GM10266 (cell line): Measurements from ENCODE around the gene HYOU1.
A peak's percentile ranks its signal among the peaks of the same experiment; 100 is the strongest.

ENCODE experiments used
- DNase-seq: peaks from one replicate; pipeline ENCODE4 v3.0.0; 2012; ENCODE audit errors: extremely low spot score
- TF ChIP-seq, protein P1 (sequence below): IDR thresholded peaks from 2 replicates; pipeline ENCODE4 v1.5.1; 2012; ENCODE audit warnings: mild to moderate bottlenecking, low read depth; ENCODE audit not compliant: control insufficient read depth, insufficient read depth; ENCODE audit errors: missing control alignments

Gene HYOU1

DNA sequence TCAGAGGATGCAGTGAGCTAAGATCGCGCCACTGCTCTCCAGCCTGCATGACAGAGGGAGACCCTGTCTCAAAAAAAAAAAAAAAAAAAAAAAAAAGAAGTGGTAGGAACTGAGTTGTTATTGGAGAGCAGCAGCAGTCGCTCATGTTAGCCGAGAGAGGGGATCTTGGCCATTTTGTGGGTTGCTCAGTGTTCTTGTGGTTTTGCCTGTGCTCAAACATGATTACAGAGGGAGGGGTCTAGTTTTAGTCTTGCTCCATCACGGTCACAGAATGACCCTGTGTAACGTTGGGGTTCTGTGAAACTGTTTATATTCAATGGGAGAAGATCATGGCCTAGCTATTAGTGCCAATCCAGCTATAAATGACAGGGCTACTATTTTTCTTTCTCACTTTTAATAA, 42.7 kb upstream of the HYOU1 start:
- TF ChIP-seq, protein P1, sequence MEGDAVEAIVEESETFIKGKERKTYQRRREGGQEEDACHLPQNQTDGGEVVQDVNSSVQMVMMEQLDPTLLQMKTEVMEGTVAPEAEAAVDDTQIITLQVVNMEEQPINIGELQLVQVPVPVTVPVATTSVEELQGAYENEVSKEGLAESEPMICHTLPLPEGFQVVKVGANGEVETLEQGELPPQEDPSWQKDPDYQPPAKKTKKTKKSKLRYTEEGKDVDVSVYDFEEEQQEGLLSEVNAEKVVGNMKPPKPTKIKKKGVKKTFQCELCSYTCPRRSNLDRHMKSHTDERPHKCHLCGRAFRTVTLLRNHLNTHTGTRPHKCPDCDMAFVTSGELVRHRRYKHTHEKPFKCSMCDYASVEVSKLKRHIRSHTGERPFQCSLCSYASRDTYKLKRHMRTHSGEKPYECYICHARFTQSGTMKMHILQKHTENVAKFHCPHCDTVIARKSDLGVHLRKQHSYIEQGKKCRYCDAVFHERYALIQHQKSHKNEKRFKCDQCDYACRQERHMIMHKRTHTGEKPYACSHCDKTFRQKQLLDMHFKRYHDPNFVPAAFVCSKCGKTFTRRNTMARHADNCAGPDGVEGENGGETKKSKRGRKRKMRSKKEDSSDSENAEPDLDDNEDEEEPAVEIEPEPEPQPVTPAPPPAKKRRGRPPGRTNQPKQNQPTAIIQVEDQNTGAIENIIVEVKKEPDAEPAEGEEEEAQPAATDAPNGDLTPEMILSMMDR: no peak
- no peak for DNase-seq

DNA sequence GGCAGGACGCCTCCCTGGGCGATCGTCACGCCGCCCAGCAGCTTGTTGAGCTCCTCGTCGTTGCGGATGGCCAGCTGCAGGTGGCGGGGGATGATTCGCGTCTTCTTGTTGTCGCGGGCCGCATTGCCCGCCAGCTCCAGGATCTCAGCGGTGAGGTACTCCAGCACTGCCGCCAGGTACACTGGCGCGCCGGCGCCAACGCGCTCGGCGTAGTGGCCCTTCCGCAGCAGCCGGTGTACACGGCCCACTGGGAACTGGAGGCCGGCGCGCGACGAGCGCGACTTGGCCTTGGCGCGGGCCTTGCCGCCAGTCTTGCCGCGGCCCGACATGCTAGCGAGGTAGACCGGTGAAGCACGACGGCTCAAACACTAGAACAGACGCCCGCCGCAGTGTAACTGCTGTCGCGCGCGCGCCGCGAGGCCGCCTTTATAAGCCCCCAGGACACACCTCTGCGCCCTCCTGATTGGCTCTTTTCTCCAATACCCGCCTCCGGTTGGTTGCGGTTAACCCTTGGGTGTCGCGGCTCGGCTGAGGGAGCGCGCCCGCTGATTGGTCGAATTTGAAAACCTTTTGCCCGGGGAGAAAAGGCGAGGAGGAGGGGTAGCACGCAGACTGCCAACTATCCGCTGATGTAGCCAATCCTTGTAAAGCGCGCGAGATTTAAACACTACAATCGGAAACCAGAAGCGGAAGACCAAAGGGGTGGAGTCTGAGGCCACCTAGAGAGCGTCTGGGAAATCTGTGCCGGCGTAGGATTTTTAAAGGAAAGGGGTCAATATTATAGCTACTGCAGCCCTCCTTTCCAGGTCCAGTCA, 38.3 kb upstream of the HYOU1 start:
- peak; percentile 99 for DNase-seq
- TF ChIP-seq, protein P1: no peak

DNA sequence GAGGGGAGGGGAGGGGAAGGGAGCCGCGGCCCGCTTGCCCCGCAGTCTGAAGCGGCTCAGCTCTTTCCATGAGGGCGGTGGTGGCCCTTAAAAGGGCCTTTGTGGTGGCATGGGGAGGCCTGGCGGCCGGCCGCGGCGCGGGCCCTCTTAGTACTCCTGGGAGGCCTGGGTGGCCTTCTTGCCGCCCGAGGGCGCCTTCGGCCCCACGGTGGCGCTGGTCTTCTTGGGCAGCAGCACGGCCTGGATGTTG, 37.7 kb upstream of the HYOU1 start:
- peak; percentile 70 for DNase-seq
- TF ChIP-seq, protein P1: peak; percentile 85

DNA sequence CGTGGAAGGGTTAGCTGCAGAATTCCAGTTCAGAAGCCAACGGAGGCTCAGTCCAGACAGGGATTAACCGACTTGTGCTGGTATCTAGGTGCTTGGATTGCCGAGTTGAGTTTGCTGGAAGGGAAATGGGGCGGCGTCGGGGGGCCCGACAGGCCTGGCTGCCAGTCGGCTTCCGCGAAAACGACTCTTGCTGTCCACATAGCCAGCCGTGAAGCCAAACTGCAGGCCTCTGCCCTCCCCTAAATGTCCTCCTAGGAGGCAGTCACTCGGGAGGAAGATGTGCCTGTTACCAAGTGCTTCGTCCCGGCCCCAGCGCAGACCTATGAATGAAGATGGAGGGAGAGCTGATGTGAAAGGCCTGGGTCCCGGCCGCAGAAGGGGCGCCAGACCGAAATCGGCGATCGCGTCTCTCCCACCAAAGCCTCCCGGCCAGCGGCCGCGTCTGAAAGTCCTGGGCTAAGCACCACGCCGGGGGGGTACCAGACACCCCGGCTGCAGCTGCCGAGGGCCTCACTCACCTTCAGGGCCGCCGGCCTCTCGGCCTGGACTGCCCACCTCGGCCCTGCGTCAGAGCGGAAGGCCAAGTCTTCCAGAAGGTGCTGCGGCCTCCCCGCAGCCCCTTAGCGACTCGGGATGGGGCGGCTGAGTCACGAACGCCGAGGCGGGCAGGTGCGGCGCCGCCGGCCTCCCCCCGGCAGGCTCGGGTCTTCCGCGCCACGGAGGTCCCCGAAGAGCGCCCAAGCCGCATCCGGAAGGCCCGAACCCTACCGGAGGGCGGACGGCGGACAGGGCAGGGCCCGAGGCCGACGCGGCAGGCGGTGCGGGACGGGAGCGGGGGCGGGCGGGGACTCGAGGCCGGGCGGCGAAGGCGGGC, 37.2 kb upstream of the HYOU1 start:
- TF ChIP-seq, protein P1: no peak
- DNase-seq: no peak

DNA sequence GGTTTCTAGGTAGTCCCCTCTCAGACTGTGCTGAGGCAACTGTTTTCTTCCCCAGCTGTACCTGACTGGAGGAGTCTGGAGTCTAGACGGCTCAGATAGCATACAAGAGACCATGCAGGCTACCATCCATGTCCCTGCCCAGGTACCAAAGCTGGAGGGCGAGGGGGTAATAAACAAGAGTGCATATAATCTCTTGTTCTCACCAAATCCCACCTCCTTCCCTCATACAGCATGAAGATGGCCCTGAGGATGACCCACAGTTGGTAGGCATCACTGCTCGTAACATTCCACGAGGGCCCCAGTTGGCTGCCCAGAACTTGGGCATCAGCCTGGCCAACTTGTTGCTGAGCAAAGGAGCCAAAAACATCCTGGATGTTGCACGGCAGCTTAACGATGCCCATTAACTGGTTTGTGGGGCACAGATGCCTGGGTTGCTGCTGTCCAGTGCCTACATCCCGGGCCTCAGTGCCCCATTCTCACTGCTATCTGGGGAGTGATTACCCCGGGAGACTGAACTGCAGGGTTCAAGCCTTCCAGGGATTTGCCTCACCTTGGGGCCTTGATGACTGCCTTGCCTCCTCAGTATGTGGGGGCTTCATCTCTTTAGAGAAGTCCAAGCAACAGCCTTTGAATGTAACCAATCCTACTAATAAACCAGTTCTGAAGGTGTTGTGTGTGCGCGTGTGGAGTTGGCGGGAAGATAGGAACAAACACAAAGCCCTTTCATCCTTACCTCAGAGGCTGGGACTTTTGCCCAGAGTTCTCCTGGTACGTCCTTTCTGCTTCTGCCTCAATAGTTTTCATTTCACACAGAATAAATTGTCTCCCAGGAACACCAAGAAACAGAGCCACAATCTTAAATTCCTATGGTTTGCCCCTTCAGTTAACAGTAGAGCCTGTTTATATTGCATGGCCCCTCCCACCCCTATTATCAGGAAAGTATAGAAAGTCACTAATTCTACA, 36.2 kb upstream of the HYOU1 start:
- DNase-seq: no peak
- TF ChIP-seq, protein P1: no peak

DNA sequence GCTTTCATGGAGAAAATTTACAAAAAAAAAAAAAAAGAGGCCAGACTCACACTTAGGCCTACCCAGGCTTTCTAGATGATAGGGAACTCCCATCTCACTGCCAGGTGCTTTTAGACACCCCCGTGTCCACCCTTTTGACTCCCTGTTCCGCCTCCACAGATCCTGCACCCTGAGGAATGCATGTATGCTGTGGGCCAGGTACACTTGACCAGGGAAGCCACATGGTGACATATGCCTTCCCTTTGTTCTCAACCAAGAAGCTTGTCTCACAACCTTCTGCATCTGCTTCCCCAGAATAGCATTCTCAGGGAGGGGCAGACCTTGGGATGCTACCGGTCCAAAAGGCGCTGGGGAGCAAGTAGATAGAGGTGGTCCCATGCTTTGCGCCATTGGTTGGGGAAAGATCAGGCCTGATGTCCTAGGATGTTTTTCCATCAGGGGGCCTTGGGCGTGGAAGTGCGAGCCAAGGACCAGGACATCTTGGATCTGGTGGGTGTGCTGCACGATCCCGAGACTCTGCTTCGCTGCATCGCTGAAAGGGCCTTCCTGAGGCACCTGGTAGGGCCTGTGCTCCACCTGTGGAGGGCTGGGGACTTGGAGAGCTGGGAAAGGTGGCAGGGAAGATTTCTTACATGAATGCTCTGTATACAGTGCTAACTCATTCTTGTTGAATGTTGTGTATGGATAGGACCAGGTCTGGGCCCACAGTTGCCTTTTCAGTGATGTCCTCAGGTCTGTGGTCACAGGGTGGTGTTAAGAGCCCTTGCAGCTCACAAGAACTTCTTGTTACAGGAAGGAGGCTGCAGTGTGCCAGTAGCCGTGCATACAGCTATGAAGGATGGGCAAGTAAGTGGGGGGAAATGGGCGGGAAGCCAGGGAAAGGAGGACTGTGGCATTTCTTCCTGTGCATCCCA, 35.2 kb upstream of the HYOU1 start:
- TF ChIP-seq, protein P1: no peak
- DNase-seq: no peak
